Measurements from ENCODE around the gene KAT8.

Gene KAT8

GRCh38 chr16:31129568-31130335, 12.3 kb downstream of the KAT8 start:
- Histone ChIP-seq H3K9ac (ENCODE audit: low read length) (no peak overlapping the region), H3K27me3 (replicated peaks; ENCODE audit: control insufficient read depth, insufficient read depth, low read length) (peaks cover under 1% of the 10 kb centered on the region), H3K4me3 (ENCODE audit: low read length) (no peak overlapping the region), H3K9me3 (ENCODE audit: control insufficient read depth, low read length) (no peaks in the 10 kb centered on the region), H3K4me1 (ENCODE audit: control insufficient read depth, insufficient read depth, low read length) (peaks cover 6% of the 10 kb centered on the region), H3K36me3 (ENCODE audit: control insufficient read depth, insufficient read depth, low read length, severe bottlenecking) (peaks cover 35% of the 10 kb centered on the region)
- DNase-seq (ENCODE audit: low read depth): no peak

GRCh38 chr16:31130336-31130891, 12.9 kb downstream of the KAT8 start:
- no peak for DNase-seq (ENCODE audit: low read depth)
- Histone ChIP-seq H3K9ac (ENCODE audit: low read length) (no peak overlapping the region), H3K9me3 (ENCODE audit: control insufficient read depth, low read length) (no peaks in the 10 kb centered on the region), H3K4me1 (ENCODE audit: control insufficient read depth, insufficient read depth, low read length) (peaks cover 10% of the 10 kb centered on the region), H3K4me3 (ENCODE audit: low read length) (no peak overlapping the region), H3K27me3 (replicated peaks; ENCODE audit: control insufficient read depth, insufficient read depth, low read length) (peaks cover 5% of the 10 kb centered on the region), H3K36me3 (ENCODE audit: control insufficient read depth, insufficient read depth, low read length, severe bottlenecking) (peaks cover 35% of the 10 kb centered on the region)

DNA sequence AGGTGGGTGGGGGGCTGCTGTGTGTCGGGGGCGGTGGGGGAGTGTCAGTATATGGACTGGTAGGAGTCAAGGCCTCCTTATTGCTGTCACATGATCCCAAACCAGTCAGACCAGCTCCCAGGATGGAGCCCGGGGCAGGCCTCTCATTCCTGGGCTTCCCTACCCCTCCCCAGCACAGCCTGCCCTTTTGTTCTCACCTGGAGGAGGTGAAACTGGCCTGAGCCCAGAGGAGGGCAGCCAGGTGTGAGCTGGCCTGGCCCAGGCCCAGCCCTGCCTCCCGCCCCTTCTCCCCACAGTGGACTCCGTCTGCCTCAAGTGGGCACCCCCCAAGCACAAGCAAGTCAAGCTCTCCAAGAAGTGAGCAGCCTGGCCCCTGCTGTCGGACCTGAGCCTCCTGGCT, 13.4 kb downstream of the KAT8 start:
- peaks cover 35% of the 10 kb centered on the region for H3K36me3 ChIP-seq (ENCODE audit: control insufficient read depth, insufficient read depth, low read length, severe bottlenecking)
- DNase-seq (ENCODE audit: low read depth): no peak
- H3K4me1 ChIP-seq (ENCODE audit: control insufficient read depth, insufficient read depth, low read length): peaks cover 10% of the 10 kb centered on the region
- no peak overlapping the region for H3K4me3 ChIP-seq (ENCODE audit: low read length)
- no peaks in the 10 kb centered on the region for H3K9me3 ChIP-seq (ENCODE audit: control insufficient read depth, low read length)
- H3K27me3 ChIP-seq (replicated peaks; ENCODE audit: control insufficient read depth, insufficient read depth, low read length): peaks cover 5% of the 10 kb centered on the region
- no peak overlapping the region for H3K9ac ChIP-seq (ENCODE audit: low read length)

GRCh38 chr16:31131416-31131815, 14.0 kb downstream of the KAT8 start:
- H3K4me1 ChIP-seq (ENCODE audit: control insufficient read depth, insufficient read depth, low read length): peaks cover 10% of the 10 kb centered on the region
- no peak overlapping the region for H3K4me3 ChIP-seq (ENCODE audit: low read length)
- H3K36me3 ChIP-seq (ENCODE audit: control insufficient read depth, insufficient read depth, low read length, severe bottlenecking): peaks cover 35% of the 10 kb centered on the region
- DNase-seq (ENCODE audit: low read depth): no peak
- no peaks in the 10 kb centered on the region for H3K9me3 ChIP-seq (ENCODE audit: control insufficient read depth, low read length)
- peaks cover 5% of the 10 kb centered on the region for H3K27me3 ChIP-seq (replicated peaks; ENCODE audit: control insufficient read depth, insufficient read depth, low read length)
- no peak overlapping the region for H3K9ac ChIP-seq (ENCODE audit: low read length)

- H3K4me1 ChIP-seq (ENCODE audit: control insufficient read depth, insufficient read depth, low read length): peaks cover 10% of the 10 kb centered on the region
- H3K9me3 ChIP-seq (ENCODE audit: control insufficient read depth, low read length): no peaks in the 10 kb centered on the region
- peaks cover 5% of the 10 kb centered on the region for H3K27me3 ChIP-seq (replicated peaks; ENCODE audit: control insufficient read depth, insufficient read depth, low read length)
- DNase-seq (ENCODE audit: low read depth): no peak
- no peak overlapping the region for H3K9ac ChIP-seq (ENCODE audit: low read length)
- no peak overlapping the region for H3K4me3 ChIP-seq (ENCODE audit: low read length)
- peaks cover 34% of the 10 kb centered on the region for H3K36me3 ChIP-seq (ENCODE audit: control insufficient read depth, insufficient read depth, low read length, severe bottlenecking)
These were observed 14.4 kb downstream of the KAT8 start for GRCh38 chr16:31131841-31132271.

GRCh38 chr16:31132303-31132979, 15.0 kb downstream of the KAT8 start:
- no peak for DNase-seq (ENCODE audit: low read depth)
- H3K4me3 ChIP-seq (ENCODE audit: low read length): no peak overlapping the region
- H3K36me3 ChIP-seq (ENCODE audit: control insufficient read depth, insufficient read depth, low read length, severe bottlenecking): peaks cover 28% of the 10 kb centered on the region
- peaks cover 10% of the 10 kb centered on the region for H3K4me1 ChIP-seq (ENCODE audit: control insufficient read depth, insufficient read depth, low read length)
- no peaks in the 10 kb centered on the region for H3K9me3 ChIP-seq (ENCODE audit: control insufficient read depth, low read length)
- no peak overlapping the region for H3K9ac ChIP-seq (ENCODE audit: low read length)
- peaks cover 5% of the 10 kb centered on the region for H3K27me3 ChIP-seq (replicated peaks; ENCODE audit: control insufficient read depth, insufficient read depth, low read length)

GRCh38 chr16:31133046-31133501, 15.6 kb downstream of the KAT8 start:
- peaks cover 10% of the 10 kb centered on the region for H3K4me1 ChIP-seq (ENCODE audit: control insufficient read depth, insufficient read depth, low read length)
- H3K27me3 ChIP-seq (replicated peaks; ENCODE audit: control insufficient read depth, insufficient read depth, low read length): peaks cover 5% of the 10 kb centered on the region
- peaks cover 22% of the 10 kb centered on the region for H3K36me3 ChIP-seq (ENCODE audit: control insufficient read depth, insufficient read depth, low read length, severe bottlenecking)
- no peaks in the 10 kb centered on the region for H3K9me3 ChIP-seq (ENCODE audit: control insufficient read depth, low read length)
- no peak for DNase-seq (ENCODE audit: low read depth)
- no peak overlapping the region for H3K9ac ChIP-seq (ENCODE audit: low read length)
- no peak overlapping the region for H3K4me3 ChIP-seq (ENCODE audit: low read length)

- H3K36me3 ChIP-seq (ENCODE audit: control insufficient read depth, insufficient read depth, low read length, severe bottlenecking): peaks cover 17% of the 10 kb centered on the region
- DNase-seq (ENCODE audit: low read depth): no peak
- H3K27me3 ChIP-seq (replicated peaks; ENCODE audit: control insufficient read depth, insufficient read depth, low read length): peaks cover 5% of the 10 kb centered on the region
- no peak overlapping the region for H3K9ac ChIP-seq (ENCODE audit: low read length)
- H3K4me3 ChIP-seq (ENCODE audit: low read length): no peak overlapping the region
- H3K9me3 ChIP-seq (ENCODE audit: control insufficient read depth, low read length): no peaks in the 10 kb centered on the region
- H3K4me1 ChIP-seq (ENCODE audit: control insufficient read depth, insufficient read depth, low read length): peaks cover 21% of the 10 kb centered on the region
These were observed 16.7 kb downstream of the KAT8 start for GRCh38 chr16:31134091-31134571.

DNA sequence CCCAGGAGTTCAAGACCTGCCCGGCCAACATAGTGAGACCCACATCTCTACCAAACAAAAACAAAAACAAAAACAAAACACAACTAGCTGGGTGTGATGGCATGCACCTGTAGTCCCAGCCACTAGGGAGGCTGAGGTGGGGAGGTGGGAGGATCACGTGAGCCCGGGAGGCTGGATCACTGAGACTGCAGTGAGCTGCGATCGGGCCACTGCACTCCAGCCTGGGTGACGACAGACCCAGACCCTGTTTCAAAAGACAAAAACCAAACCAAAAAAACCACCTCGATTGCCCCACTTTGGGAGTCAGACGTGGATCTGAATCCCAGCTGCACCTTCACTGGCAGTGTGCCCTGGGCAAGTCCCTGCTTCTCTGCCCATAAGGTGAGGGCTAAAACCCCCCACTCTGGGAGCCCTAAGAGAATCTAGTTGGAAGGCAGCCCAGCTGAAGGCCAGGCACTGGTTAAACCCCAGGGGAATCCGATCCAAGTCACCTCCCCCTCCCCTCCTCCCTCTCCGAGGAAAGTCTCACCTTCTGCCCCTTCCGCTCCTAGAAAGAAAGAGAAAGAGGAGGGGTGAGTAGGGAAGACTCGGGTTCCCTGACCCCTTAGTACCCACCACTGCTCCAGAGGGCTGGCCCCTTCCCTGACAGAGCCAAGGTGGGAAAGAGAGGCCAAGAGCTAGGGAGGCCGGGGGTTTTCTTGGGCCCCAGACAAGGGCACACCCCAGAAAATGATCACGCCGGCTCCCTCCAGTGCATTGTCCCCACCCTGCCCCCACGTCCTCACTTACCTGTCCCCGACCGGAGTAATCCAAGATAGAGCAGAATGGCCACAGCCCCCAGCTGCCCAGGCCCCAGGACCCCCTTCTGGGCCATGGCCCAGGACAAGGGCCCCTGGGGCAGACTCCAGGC, 17.4 kb downstream of the KAT8 start:
- peaks cover 17% of the 10 kb centered on the region for H3K36me3 ChIP-seq (ENCODE audit: control insufficient read depth, insufficient read depth, low read length, severe bottlenecking)
- H3K9ac ChIP-seq (ENCODE audit: low read length): no peak overlapping the region
- H3K4me3 ChIP-seq (ENCODE audit: low read length): no peak overlapping the region
- DNase-seq (ENCODE audit: low read depth): no peak
- H3K27me3 ChIP-seq (replicated peaks; ENCODE audit: control insufficient read depth, insufficient read depth, low read length): peaks cover 5% of the 10 kb centered on the region
- peaks cover 16% of the 10 kb centered on the region for H3K4me1 ChIP-seq (ENCODE audit: control insufficient read depth, insufficient read depth, low read length)
- H3K9me3 ChIP-seq (ENCODE audit: control insufficient read depth, low read length): no peaks in the 10 kb centered on the region

GRCh38 chr16:31135535-31136286, 18.2 kb downstream of the KAT8 start, which contains the start of gene PRSS8:
Gene PRSS8 (minus strand): TSS chr16:31135727. CDS start chr16:31135498, 229 bp downstream.
- no peak for DNase-seq (ENCODE audit: low read depth)
- peaks cover 16% of the 10 kb centered on the region for H3K4me1 ChIP-seq (ENCODE audit: control insufficient read depth, insufficient read depth, low read length)
- peaks cover 5% of the 10 kb centered on the region for H3K27me3 ChIP-seq (replicated peaks; ENCODE audit: control insufficient read depth, insufficient read depth, low read length)
- H3K9ac ChIP-seq (ENCODE audit: low read length): no peak within 1 kb of the TSS
- H3K9me3 ChIP-seq (ENCODE audit: control insufficient read depth, low read length): no peaks in the 10 kb centered on the region
- H3K36me3 ChIP-seq (ENCODE audit: control insufficient read depth, insufficient read depth, low read length, severe bottlenecking): peaks cover 12% of the 10 kb centered on the region
- H3K4me3 ChIP-seq (ENCODE audit: low read length): no peak within 1 kb of the TSS
